Osteoblast (primary cell): ENCODE data around the gene HRC. TPM values are rescaled to one million over a fixed set of nuclear protein-coding genes. Genes with fewer than 3 reads are reported as not detected.
"Not testable (repeated sequence)": the region's sequence is repeated elsewhere in the genome, so short reads cannot be mapped to it uniquely, and the experiment has no call there.

ENCODE experiments used
- DNase-seq: peaks from one replicate; pipeline ENCODE4 v3.0.0; 2011; ENCODE audit warnings: low spot score, mixed read lengths; ENCODE audit not compliant: insufficient read length; ENCODE audit errors: missing footprints
- H2AFZ ChIP-seq: 2 replicates; pipeline ENCODE4 v1.6.0; 2011; ENCODE audit warnings: mild to moderate bottlenecking, low read length
- H3K27ac ChIP-seq: 2 replicates; pipeline ENCODE4 v1.5.1; 2011; ENCODE audit warnings: mild to moderate bottlenecking, low read depth, low read length, moderate library complexity
- H3K27me3 ChIP-seq: 2 replicates; pipeline ENCODE4 v1.6.0; 2012; ENCODE audit warnings: mild to moderate bottlenecking, control low read depth, inconsistent platforms, low read length, moderate library complexity; ENCODE audit not compliant: insufficient read depth
- H3K36me3 ChIP-seq: 2 replicates; pipeline ENCODE4 v1.5.1; 2011; ENCODE audit warnings: mild to moderate bottlenecking, low read length, control low read depth, moderate library complexity; ENCODE audit not compliant: insufficient read depth
- H3K4me1 ChIP-seq: 2 replicates; pipeline ENCODE4 v1.5.1; 2011; ENCODE audit warnings: mild to moderate bottlenecking, low read length, control low read depth, moderate library complexity; ENCODE audit not compliant: insufficient read depth
- H3K4me2 ChIP-seq: 2 replicates; pipeline ENCODE4 v1.6.0; 2011; ENCODE audit warnings: mild to moderate bottlenecking, low read length; ENCODE audit not compliant: insufficient read depth
- H3K4me3 ChIP-seq: fragments of 200-600 bp; sonication (generic); 3 replicates; pipeline ENCODE4 v1.5.1; 2012; ENCODE audit warnings: mild to moderate bottlenecking, low read length, inconsistent platforms; ENCODE audit not compliant: insufficient read depth
- H3K79me2 ChIP-seq: 2 replicates; pipeline ENCODE4 v1.6.0; 2012; ENCODE audit warnings: mild to moderate bottlenecking, low read length, control low read depth, inconsistent platforms; ENCODE audit not compliant: insufficient read depth
- H3K9me3 ChIP-seq: 2 replicates; pipeline ENCODE4 v1.5.1; 2011; ENCODE audit warnings: low read depth, low read length, control low read depth
- H4K20me1 ChIP-seq: 2 replicates; pipeline ENCODE4 v1.6.0; 2012; ENCODE audit warnings: mild to moderate bottlenecking, low read length, control low read depth; ENCODE audit not compliant: insufficient read depth
- CTCF ChIP-seq: IDR thresholded peaks from 2 replicates; pipeline ENCODE4 v1.5.1; 2011; ENCODE audit warnings: mild to moderate bottlenecking, low read depth, low read length, moderate library complexity; ENCODE audit errors: extremely low read depth
- total RNA-seq: library from RNA; depleted of rRNA; stranded (reverse); fragments of >200 nt; gene quantifications from 2 replicates; pipeline ENCODE4 v1.2.3, GENCODE V29; 2012

The HRC gene
- total RNA-seq, 1 donor = not detected

- Histone ChIP-seq H3K4me2 (no peak overlapping the region), H3K79me2 (no peaks in the 10 kb centered on the region), H3K4me3 (no peak overlapping the region), H4K20me1 (no peaks in the 10 kb centered on the region), H3K4me1 (peaks cover 4% of the 10 kb centered on the region), H3K27ac (no peak overlapping the region), H3K27me3 (no peaks in the 10 kb centered on the region), H3K9me3 (no peaks in the 10 kb centered on the region), H3K36me3 (no peaks in the 10 kb centered on the region), H2AFZ (no peak overlapping the region)
- no peak for DNase-seq
- TF ChIP-seq CTCF = no peak
Measured at GRCh38 chr19:49126575-49126974, 28.6 kb downstream of the HRC start.

- H3K4me1 ChIP-seq = peaks cover 4% of the 10 kb centered on the region
- no peaks in the 10 kb centered on the region for H3K9me3 ChIP-seq
- no peaks in the 10 kb centered on the region for H3K79me2 ChIP-seq
- no peak overlapping the region for H3K27ac ChIP-seq
- H4K20me1 ChIP-seq = no peaks in the 10 kb centered on the region
- H3K36me3 ChIP-seq = no peaks in the 10 kb centered on the region
- no peak for TF ChIP-seq CTCF
- peak; percentile 66 for DNase-seq
- H2AFZ ChIP-seq = no peak overlapping the region
- no peak overlapping the region for H3K4me3 ChIP-seq
- H3K27me3 ChIP-seq = peaks cover 10% of the 10 kb centered on the region
- no peak overlapping the region for H3K4me2 ChIP-seq
Measured at GRCh38 chr19:49125025-49125731, 30.0 kb downstream of the HRC start.

GRCh38 chr19:49123285-49123684 is 31.9 kb downstream of the HRC start:
- not testable (repeated sequence) for H3K4me2 ChIP-seq, DNase-seq, H3K79me2 ChIP-seq, H3K4me3 ChIP-seq, H3K27ac ChIP-seq, H2AFZ ChIP-seq, H3K9me3 ChIP-seq, H4K20me1 ChIP-seq, H3K36me3 ChIP-seq
- Histone ChIP-seq H3K4me1 (peaks cover 10% of the 10 kb centered on the region), H3K27me3 (peaks cover 11% of the 10 kb centered on the region)

- not testable (repeated sequence) for H3K36me3 ChIP-seq, H3K9me3 ChIP-seq, H3K4me3 ChIP-seq, H3K27ac ChIP-seq, H4K20me1 ChIP-seq, H3K4me2 ChIP-seq, H3K79me2 ChIP-seq, H2AFZ ChIP-seq
- Histone ChIP-seq H3K4me1 (peaks cover 10% of the 10 kb centered on the region), H3K27me3 (peaks cover 11% of the 10 kb centered on the region)
- peak; percentile 15 for DNase-seq
Measured at GRCh38 chr19:49121841-49122240, 33.4 kb downstream of the HRC start.

GRCh38 chr19:49120868-49121267 is 34.3 kb downstream of the HRC start:
- TF ChIP-seq CTCF = no peak
- H3K79me2 ChIP-seq = no peaks in the 10 kb centered on the region
- H3K4me2 ChIP-seq = no peak overlapping the region
- H3K4me3 ChIP-seq = no peak overlapping the region
- no peaks in the 10 kb centered on the region for H4K20me1 ChIP-seq
- no peak overlapping the region for H3K27ac ChIP-seq
- DNase-seq = peak; percentile 53
- no peaks in the 10 kb centered on the region for H3K9me3 ChIP-seq
- H3K36me3 ChIP-seq = no peaks in the 10 kb centered on the region
- H2AFZ ChIP-seq = no peak overlapping the region
- H3K27me3 ChIP-seq = peaks cover 11% of the 10 kb centered on the region
- H3K4me1 ChIP-seq = peaks cover 10% of the 10 kb centered on the region
